Karpas-422 (cell line): Measurements from ENCODE around the gene CRTAC1. TPM values are rescaled to one million over a fixed set of nuclear protein-coding genes. Genes with fewer than 3 reads are reported as not detected.

Experiments
- DNase-seq: peaks from one replicate; pipeline ENCODE4 v3.0.0-alpha.2; 2015
- H2AFZ ChIP-seq: fragments of 200-600 bp; sonication (generic); 2 replicates; pipeline ENCODE4 v1.6.1; 2014; ENCODE audit warnings: antibody characterized with exemption, low read length, mixed read lengths
- H3K27ac ChIP-seq: fragments of 200-600 bp; sonication (generic); 2 replicates; pipeline ENCODE4 v1.5.1; 2014; ENCODE audit warnings: mild to moderate bottlenecking, low read length, moderate library complexity
- H3K27me3 ChIP-seq: fragments of 200-600 bp; sonication (generic); 2 replicates; pipeline ENCODE4 v1.6.1; 2014; ENCODE audit warnings: low read length, mixed read lengths
- H3K36me3 ChIP-seq: fragments of 200-600 bp; sonication (generic); 2 replicates; pipeline ENCODE4 v1.6.1; 2014; ENCODE audit warnings: low read length, mixed read lengths; ENCODE audit not compliant: insufficient read depth
- H3K4me1 ChIP-seq: fragments of 200-600 bp; sonication (generic); 2 replicates; pipeline ENCODE4 v1.6.1; 2014; ENCODE audit warnings: mild to moderate bottlenecking, low read length, mixed read lengths
- H3K4me2 ChIP-seq: fragments of 200-600 bp; sonication (generic); 2 replicates; pipeline ENCODE4 v1.6.1; 2014; ENCODE audit warnings: low read length, low read depth, mild to moderate bottlenecking; ENCODE audit not compliant: poor library complexity, severe bottlenecking
- H3K4me3 ChIP-seq: fragments of 200-600 bp; sonication (generic); 2 replicates; pipeline ENCODE4 v1.5.1; 2014; ENCODE audit warnings: mild to moderate bottlenecking, antibody characterized with exemption, low read length, mixed read lengths
- H3K79me2 ChIP-seq: fragments of 200-600 bp; sonication (generic); 2 replicates; pipeline ENCODE4 v1.6.1; 2014; ENCODE audit warnings: mild to moderate bottlenecking, low read length, mixed read lengths
- H3K9ac ChIP-seq: fragments of 200-600 bp; sonication (generic); 2 replicates; pipeline ENCODE4 v1.6.0; 2014; ENCODE audit warnings: low read length
- H3K9me2 ChIP-seq: fragments of 200-600 bp; sonication (generic), shearing (Covaris generic); replicated peaks from 2 replicates; pipeline ENCODE4 v1.6.0; 2014; ENCODE audit warnings: mild to moderate bottlenecking, low read length, moderate library complexity; ENCODE audit not compliant: insufficient read depth
- H3K9me3 ChIP-seq: fragments of 300-700, 200-600 bp; sonication (generic); 2 replicates; pipeline ENCODE4 v1.6.1; 2014; ENCODE audit warnings: low read length, mixed read lengths
- H4K20me1 ChIP-seq: fragments of 200-600 bp; sonication (generic); 2 replicates; pipeline ENCODE4 v1.6.1; 2014; ENCODE audit warnings: mild to moderate bottlenecking, antibody characterized with exemption, low read length, low read depth; ENCODE audit not compliant: insufficient read depth
- total RNA-seq: library from RNA; depleted of rRNA; stranded (reverse); fragments of >200 nt; shearing (Covaris generic); gene quantifications from 2 replicates; pipeline ENCODE4 v1.2.3, GENCODE V29; 2014; ENCODE audit warnings: low replicate concordance

The CRTAC1 gene
- total RNA-seq, 1 experiment from 2014 or later: not detected

DNA sequence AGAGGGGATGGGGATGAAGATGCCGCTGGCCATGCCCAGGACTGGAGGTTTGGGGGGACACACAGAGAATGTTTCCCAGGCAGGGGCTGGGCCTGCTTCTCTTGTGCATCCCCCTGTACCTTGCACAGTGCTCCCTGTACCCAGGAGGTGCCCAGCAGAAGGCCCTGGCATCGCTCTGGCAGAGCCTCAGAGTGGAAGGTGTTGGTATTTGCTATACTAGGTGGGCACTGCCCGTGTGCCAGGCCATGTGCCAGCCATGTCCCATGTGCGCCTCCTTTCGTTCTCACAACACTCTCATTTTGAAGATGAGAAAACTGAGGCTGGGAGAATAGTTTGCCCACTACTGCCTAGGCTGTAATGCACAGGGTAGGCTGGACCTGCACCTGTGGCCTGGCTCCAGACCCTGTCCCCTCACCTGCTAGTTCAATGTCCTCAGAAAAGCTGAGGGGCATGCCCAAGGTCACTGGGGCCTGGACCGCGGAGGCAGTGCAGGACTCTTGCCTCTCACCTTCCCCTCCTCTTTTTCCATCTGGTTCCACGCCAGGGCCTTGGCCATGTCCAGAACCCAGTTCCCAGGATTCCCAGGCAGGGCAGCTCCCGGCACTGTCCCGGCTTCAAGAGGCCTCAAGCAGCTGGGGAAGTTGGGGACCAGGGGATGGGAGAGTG, 116.1 kb downstream of the CRTAC1 start:
- Histone ChIP-seq H3K9me2 (no peaks in the 10 kb centered on the region), H4K20me1 (no peaks in the 10 kb centered on the region), H3K79me2 (no peaks in the 10 kb centered on the region), H3K9ac (no peak overlapping the region), H3K4me2 (no peak overlapping the region), H3K4me3 (no peak overlapping the region), H3K27ac (no peak overlapping the region), H3K9me3 (no peaks in the 10 kb centered on the region), H2AFZ (no peak overlapping the region), H3K36me3 (no peaks in the 10 kb centered on the region), H3K4me1 (peaks cover 6% of the 10 kb centered on the region), H3K27me3 (no peaks in the 10 kb centered on the region)
- DNase-seq: no peak

DNA sequence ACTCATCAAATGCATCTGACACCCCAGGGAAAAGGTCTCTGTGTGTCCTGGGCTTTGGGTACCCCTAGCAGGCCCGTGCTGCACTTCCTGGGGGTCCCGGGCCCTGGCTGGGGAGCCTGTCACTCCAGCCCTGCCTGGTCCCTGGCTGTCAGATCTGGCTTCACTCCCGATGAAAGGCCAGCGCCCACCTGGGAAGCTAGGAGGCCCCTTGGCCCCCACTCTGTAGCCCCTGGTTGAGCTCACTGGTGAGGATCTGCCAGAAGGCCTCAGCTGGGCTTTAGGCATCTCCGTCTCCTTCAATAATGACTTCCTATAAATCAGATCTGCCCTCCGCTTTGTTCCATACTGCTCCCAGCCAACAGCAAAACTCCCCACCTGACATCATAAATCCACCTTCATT, 116.8 kb downstream of the CRTAC1 start:
- Histone ChIP-seq H3K27ac (no peak overlapping the region), H4K20me1 (no peaks in the 10 kb centered on the region), H3K4me3 (no peak overlapping the region), H3K4me2 (no peak overlapping the region), H3K79me2 (no peaks in the 10 kb centered on the region), H3K9me2 (no peaks in the 10 kb centered on the region), H2AFZ (no peak overlapping the region), H3K36me3 (no peaks in the 10 kb centered on the region), H3K9me3 (no peaks in the 10 kb centered on the region), H3K27me3 (no peaks in the 10 kb centered on the region), H3K9ac (no peak overlapping the region), H3K4me1 (peaks cover 6% of the 10 kb centered on the region)
- no peak for DNase-seq

DNA sequence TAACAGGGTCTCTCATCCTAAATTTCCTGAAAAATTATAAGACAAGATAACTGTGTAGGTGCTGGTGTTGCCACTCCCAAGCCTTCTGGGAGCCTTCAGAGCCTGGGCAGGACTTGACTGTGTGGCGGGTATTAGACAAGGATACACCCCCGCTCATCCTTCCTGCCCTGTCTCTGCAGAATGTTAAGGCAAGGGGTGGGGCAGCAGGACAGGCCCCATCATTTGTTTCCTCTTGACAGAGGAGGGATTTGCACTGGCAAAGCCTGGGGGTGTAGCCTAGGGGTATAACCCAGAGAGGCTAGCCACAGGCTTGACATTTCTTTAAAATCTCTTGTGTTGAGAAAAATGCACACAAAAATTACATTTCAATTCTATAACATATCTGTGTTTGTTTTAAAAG, 117.2 kb downstream of the CRTAC1 start:
- Histone ChIP-seq H4K20me1 (no peaks in the 10 kb centered on the region), H3K4me2 (no peak overlapping the region), H3K9ac (no peak overlapping the region), H3K9me2 (no peaks in the 10 kb centered on the region), H3K79me2 (no peaks in the 10 kb centered on the region), H2AFZ (no peak overlapping the region), H3K27me3 (no peaks in the 10 kb centered on the region), H3K4me1 (peaks cover 6% of the 10 kb centered on the region), H3K9me3 (no peaks in the 10 kb centered on the region), H3K36me3 (no peaks in the 10 kb centered on the region), H3K27ac (no peak overlapping the region), H3K4me3 (no peak overlapping the region)
- no peak for DNase-seq

DNA sequence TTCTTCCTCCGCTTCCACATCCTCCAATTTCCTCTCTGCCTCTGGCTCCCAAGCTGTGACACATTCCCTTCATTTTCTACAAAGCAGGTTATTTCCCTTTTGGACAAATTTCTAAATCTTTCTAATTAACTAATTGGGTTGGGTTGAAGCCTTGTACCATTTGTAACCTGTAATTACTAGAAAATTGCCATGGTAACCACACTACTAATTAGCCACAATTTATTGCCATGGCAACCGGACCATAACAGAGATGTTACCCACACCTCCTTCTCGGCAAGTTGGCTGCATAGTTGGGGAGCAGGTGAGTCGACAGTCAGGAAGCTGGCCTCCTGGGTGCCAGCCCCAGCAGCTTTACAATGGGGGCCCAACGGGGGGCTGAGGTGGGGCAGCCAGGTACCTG, 119.2 kb downstream of the CRTAC1 start:
- DNase-seq: no peak
- Histone ChIP-seq H3K9me2 (no peaks in the 10 kb centered on the region), H3K79me2 (no peaks in the 10 kb centered on the region), H3K9ac (no peak overlapping the region), H3K27ac (no peak overlapping the region), H3K9me3 (no peaks in the 10 kb centered on the region), H3K4me2 (no peak overlapping the region), H4K20me1 (no peaks in the 10 kb centered on the region), H3K36me3 (no peaks in the 10 kb centered on the region), H2AFZ (no peak overlapping the region), H3K4me3 (no peak overlapping the region), H3K4me1 (peaks cover 6% of the 10 kb centered on the region), H3K27me3 (no peaks in the 10 kb centered on the region)

DNA sequence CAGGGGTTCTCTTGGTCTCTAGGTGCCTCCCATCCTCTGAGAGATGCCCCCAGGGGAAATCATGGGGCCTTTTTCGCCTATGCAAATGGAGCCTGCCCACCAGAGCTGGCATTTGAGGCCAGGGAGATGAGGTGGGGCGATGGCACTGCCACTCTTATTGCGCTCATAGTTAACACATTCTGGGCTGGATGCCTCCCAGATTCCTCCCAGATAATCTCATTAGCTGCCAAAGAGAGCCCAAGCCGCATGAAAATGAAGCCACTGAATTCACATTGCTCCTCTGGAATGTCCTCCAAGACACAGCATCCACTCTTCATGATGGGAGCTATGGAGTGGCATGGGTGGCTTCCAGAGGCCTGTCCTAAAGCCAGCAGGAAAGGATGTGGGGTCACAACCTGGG, 119.8 kb downstream of the CRTAC1 start:
- H4K20me1 ChIP-seq: no peaks in the 10 kb centered on the region
- H2AFZ ChIP-seq: no peak overlapping the region
- no peak overlapping the region for H3K4me3 ChIP-seq
- H3K79me2 ChIP-seq: no peaks in the 10 kb centered on the region
- no peaks in the 10 kb centered on the region for H3K36me3 ChIP-seq
- H3K27me3 ChIP-seq: no peaks in the 10 kb centered on the region
- no peak overlapping the region for H3K4me2 ChIP-seq
- no peaks in the 10 kb centered on the region for H3K9me2 ChIP-seq
- H3K27ac ChIP-seq: no peak overlapping the region
- H3K9me3 ChIP-seq: no peaks in the 10 kb centered on the region
- no peak for DNase-seq
- peaks cover 6% of the 10 kb centered on the region for H3K4me1 ChIP-seq
- H3K9ac ChIP-seq: no peak overlapping the region

DNA sequence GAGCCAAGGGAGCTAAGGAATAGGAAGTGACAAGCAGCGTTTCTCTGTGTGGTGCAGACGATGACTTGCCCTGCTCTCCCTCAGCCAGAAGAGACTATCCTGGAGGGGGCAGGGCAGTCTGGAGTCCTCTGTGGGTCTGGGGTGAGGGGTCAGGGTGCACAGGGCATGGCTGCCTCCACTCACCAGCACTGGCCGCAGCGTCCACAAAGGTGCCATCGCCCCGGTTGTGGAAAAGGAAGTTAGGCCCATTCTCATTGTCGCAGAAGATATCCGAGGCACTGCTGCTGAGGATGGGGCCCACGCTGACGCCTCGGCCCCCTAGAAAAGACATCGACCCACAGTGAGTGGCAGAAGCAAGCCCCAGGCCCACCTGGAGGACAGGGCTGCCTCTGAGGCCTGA, 122.6 kb downstream of the CRTAC1 start:
- H3K9me2 ChIP-seq: no peaks in the 10 kb centered on the region
- H3K27ac ChIP-seq: no peak overlapping the region
- no peaks in the 10 kb centered on the region for H3K9me3 ChIP-seq
- H4K20me1 ChIP-seq: no peaks in the 10 kb centered on the region
- no peaks in the 10 kb centered on the region for H3K27me3 ChIP-seq
- no peaks in the 10 kb centered on the region for H3K36me3 ChIP-seq
- no peaks in the 10 kb centered on the region for H3K79me2 ChIP-seq
- peaks cover 6% of the 10 kb centered on the region for H3K4me1 ChIP-seq
- no peak overlapping the region for H3K9ac ChIP-seq
- H2AFZ ChIP-seq: no peak overlapping the region
- H3K4me2 ChIP-seq: no peak overlapping the region
- no peak overlapping the region for H3K4me3 ChIP-seq
- no peak for DNase-seq

DNA sequence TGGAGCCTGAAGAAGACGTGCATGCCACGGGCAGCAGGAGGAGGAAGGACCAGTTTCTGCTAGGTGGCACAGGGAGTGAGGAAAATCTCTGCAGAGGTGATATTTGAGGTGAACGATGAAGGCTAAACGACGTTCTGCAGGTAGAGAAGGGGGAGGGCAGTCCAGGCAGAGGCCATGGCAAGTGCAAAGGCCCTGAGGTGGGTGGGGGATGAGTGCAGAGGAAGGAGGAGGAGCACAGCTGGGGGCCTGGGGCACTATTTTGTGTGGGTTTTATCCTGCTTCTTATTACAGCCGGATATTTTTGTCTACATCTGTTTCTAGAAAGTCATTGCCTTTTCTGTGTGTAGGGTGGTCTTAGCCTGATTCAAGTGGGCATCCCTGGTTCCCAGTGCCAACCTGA, 123.2 kb downstream of the CRTAC1 start:
- no peak overlapping the region for H3K4me3 ChIP-seq
- no peaks in the 10 kb centered on the region for H3K79me2 ChIP-seq
- H3K36me3 ChIP-seq: no peaks in the 10 kb centered on the region
- no peak overlapping the region for H3K9ac ChIP-seq
- H3K9me2 ChIP-seq: no peaks in the 10 kb centered on the region
- no peaks in the 10 kb centered on the region for H3K27me3 ChIP-seq
- peaks cover 6% of the 10 kb centered on the region for H3K4me1 ChIP-seq
- H4K20me1 ChIP-seq: no peaks in the 10 kb centered on the region
- no peak overlapping the region for H2AFZ ChIP-seq
- H3K4me2 ChIP-seq: no peak overlapping the region
- no peak for DNase-seq
- H3K27ac ChIP-seq: no peak overlapping the region
- no peaks in the 10 kb centered on the region for H3K9me3 ChIP-seq

DNA sequence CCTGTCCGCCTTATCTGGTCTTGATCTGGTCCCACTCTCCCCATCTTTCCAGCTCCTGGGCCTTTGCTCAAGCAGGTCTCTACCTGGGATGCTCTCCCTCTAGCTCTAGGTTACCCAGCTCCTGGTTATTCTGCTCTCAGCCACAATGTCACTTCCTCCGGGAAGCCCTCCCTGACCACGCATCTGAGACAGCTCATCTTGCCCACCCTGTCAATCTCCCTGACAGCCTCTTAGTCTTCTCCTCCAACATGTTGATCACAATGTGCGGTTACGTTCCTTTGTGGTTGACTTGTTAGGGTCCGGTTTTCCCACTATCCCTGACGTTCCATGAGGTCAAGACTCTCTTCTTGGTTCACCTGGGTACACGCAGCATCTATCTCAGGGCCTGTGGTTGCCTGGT, 125.1 kb downstream of the CRTAC1 start:
- H2AFZ ChIP-seq: no peak overlapping the region
- H3K27me3 ChIP-seq: no peaks in the 10 kb centered on the region
- H4K20me1 ChIP-seq: no peaks in the 10 kb centered on the region
- H3K79me2 ChIP-seq: no peaks in the 10 kb centered on the region
- H3K4me1 ChIP-seq: peaks cover under 1% of the 10 kb centered on the region; the same call in 1 of the 2 replicates
- H3K9ac ChIP-seq: no peak overlapping the region
- H3K4me3 ChIP-seq: no peak overlapping the region
- H3K36me3 ChIP-seq: no peaks in the 10 kb centered on the region
- H3K4me2 ChIP-seq: no peak overlapping the region
- no peaks in the 10 kb centered on the region for H3K9me2 ChIP-seq
- no peak overlapping the region for H3K27ac ChIP-seq
- no peak for DNase-seq
- no peaks in the 10 kb centered on the region for H3K9me3 ChIP-seq

DNA sequence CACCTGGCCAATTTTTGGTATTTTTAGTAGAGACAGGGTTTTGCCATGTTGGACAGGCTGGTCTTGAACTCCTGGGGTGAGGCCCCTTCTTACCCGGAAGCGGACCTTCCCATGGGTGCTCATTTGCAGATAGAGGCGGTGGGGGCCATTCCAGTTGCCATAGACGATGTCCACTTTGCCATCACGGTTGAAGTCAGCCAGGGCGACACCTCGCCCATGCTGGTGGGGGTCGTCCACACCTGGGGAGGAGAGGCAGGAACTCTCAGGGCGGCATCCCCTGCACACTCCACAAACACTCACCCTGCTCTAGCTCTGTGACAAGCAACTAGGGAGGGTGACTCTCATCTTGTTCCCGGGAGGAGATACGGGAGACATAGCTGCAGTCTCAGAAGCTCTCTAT, 125.8 kb downstream of the CRTAC1 start:
- Histone ChIP-seq H3K9me3 (no peaks in the 10 kb centered on the region), H2AFZ (no peak overlapping the region), H3K79me2 (no peaks in the 10 kb centered on the region), H3K4me1 (no peaks in the 10 kb centered on the region), H3K9ac (no peak overlapping the region), H3K4me2 (no peak overlapping the region), H3K27ac (no peak overlapping the region), H3K27me3 (no peaks in the 10 kb centered on the region), H3K4me3 (no peak overlapping the region), H3K36me3 (no peaks in the 10 kb centered on the region), H4K20me1 (no peaks in the 10 kb centered on the region), H3K9me2 (no peaks in the 10 kb centered on the region)
- no peak for DNase-seq
